GM18520 (cell line): ENCODE data around the gene GATA5.
"Not testable (repeated sequence)": the region's sequence is repeated elsewhere in the genome, so short reads cannot be mapped to it uniquely, and the experiment has no call there.

ENCODE experiments used
- ATAC-seq: cut with Tn5 transposase; IDR thresholded peaks from one replicate; pipeline ENCODE4 v1.9.1; 2021; ENCODE audit not compliant: unreplicated experiment

GATA5 gene

GRCh38 chr20:62505337-62506045, 29.7 kb upstream of the GATA5 start:
- no peak for ATAC-seq

- ATAC-seq, result no peak
Measured at GRCh38 chr20:62504323-62504722, 28.5 kb upstream of the GATA5 start.

- ATAC-seq, result no peak
Measured at GRCh38 chr20:62503401-62504178, 27.8 kb upstream of the GATA5 start.

- no peak for ATAC-seq
Measured at GRCh38 chr20:62502496-62503095, 26.8 kb upstream of the GATA5 start.

- peak; percentile 88 for ATAC-seq
Measured at GRCh38 chr20:62501801-62502495, 26.2 kb upstream of the GATA5 start.

- ATAC-seq, result no peak
Measured at GRCh38 chr20:62500237-62500864, 24.6 kb upstream of the GATA5 start.

GRCh38 chr20:62499758-62500236, 24.0 kb upstream of the GATA5 start:
- no peak for ATAC-seq

- no peak for ATAC-seq
Measured at GRCh38 chr20:62498874-62499273, 23.1 kb upstream of the GATA5 start.

GRCh38 chr20:62496568-62497218, 20.9 kb upstream of the GATA5 start:
- no peak for ATAC-seq

- no peak for ATAC-seq
Measured at GRCh38 chr20:62495749-62496567, 20.2 kb upstream of the GATA5 start.

GRCh38 chr20:62494980-62495748, 19.4 kb upstream of the GATA5 start:
- no peak for ATAC-seq

- ATAC-seq, result no peak
Measured at GRCh38 chr20:62494537-62494936, 18.7 kb upstream of the GATA5 start.

- ATAC-seq, result no peak
Measured at GRCh38 chr20:62493886-62494285, 18.1 kb upstream of the GATA5 start.

- no peak for ATAC-seq
Measured at GRCh38 chr20:62493253-62493885, 17.6 kb upstream of the GATA5 start.

GRCh38 chr20:62492711-62493110, 16.9 kb upstream of the GATA5 start:
- ATAC-seq, result no peak

- not testable (repeated sequence) for ATAC-seq
Measured at GRCh38 chr20:62490783-62491182, 15.0 kb upstream of the GATA5 start.

GRCh38 chr20:62489932-62490263, 14.1 kb upstream of the GATA5 start:
- no peak for ATAC-seq

- no peak for ATAC-seq
Measured at GRCh38 chr20:62489186-62489931, 13.6 kb upstream of the GATA5 start.
